ENCODE results near the gene FLT4. TPM values are rescaled to one million over a fixed set of nuclear protein-coding genes. Genes with fewer than 3 reads are reported as not detected.
"Not testable (repeated sequence)": the region's sequence is repeated elsewhere in the genome, so short reads cannot be mapped to it uniquely, and the experiment has no call there.

FLT4 gene
- total RNA-seq, 1 donor from 2014 or later = not detected

- DNase-seq (no peak), ATAC-seq (ENCODE audit: low read depth) (no peak)
- Mint-ChIP-seq H3K27me3 (peaks cover 29% of the 10 kb centered on the region), H3K27ac (no peak overlapping the region), H3K9me3 (no peaks in the 10 kb centered on the region), H3K36me3 (ENCODE audit: low read depth) (no peaks in the 10 kb centered on the region), H3K4me1 (no peaks in the 10 kb centered on the region), H3K4me3 (no peak overlapping the region)
- POLR2A ChIA-PET = interaction anchor here (0.7 kb wide), 1 partner anchor 211 kb away, joined by 3 read pairs; no protein-coding TSS in a partner anchor
- CTCF ChIA-PET = no interaction called here
- intact Hi-C loops (cut with micrococcal nuclease) = no loop called here
- no peak for TF ChIP-seq CTCF (IDR thresholded peaks at IDR 0.05)
These were observed 35.3 kb upstream of the FLT4 start for GRCh38 chr5:180684623-180685161.

GRCh38 chr5:180683220-180683922, 34.0 kb upstream of the FLT4 start:
- no peak for DNase-seq
- Mint-ChIP-seq H3K27ac (no peak overlapping the region), H3K27me3 (peaks cover 26% of the 10 kb centered on the region), H3K4me3 (no peak overlapping the region), H3K4me1 (no peaks in the 10 kb centered on the region), H3K9me3 (no peaks in the 10 kb centered on the region), H3K36me3 (ENCODE audit: low read depth) (no peaks in the 10 kb centered on the region)
- ChIA-PET POLR2A (no interaction called here), CTCF (no interaction called here)
- intact Hi-C loops (cut with micrococcal nuclease) = no loop called here
- no peak for ATAC-seq (ENCODE audit: low read depth)
- no peak for TF ChIP-seq CTCF (IDR thresholded peaks at IDR 0.05)

- ATAC-seq (ENCODE audit: low read depth) (no peak), DNase-seq (no peak)
- ChIA-PET POLR2A (no interaction called here), CTCF (no interaction called here)
- no peak overlapping the region for H3K4me3 Mint-ChIP-seq
- no peaks in the 10 kb centered on the region for H3K4me1 Mint-ChIP-seq
- peaks cover 28% of the 10 kb centered on the region for H3K27me3 Mint-ChIP-seq
- no peak for TF ChIP-seq CTCF (IDR thresholded peaks at IDR 0.05)
- intact Hi-C loops (cut with micrococcal nuclease) = no loop called here
- H3K27ac Mint-ChIP-seq = no peak overlapping the region
- no peaks in the 10 kb centered on the region for H3K9me3 Mint-ChIP-seq
- H3K36me3 Mint-ChIP-seq (ENCODE audit: low read depth) = no peaks in the 10 kb centered on the region
These were observed 33.2 kb upstream of the FLT4 start for GRCh38 chr5:180682560-180682959.

GRCh38 chr5:180682008-180682407, 32.6 kb upstream of the FLT4 start:
- H3K27ac Mint-ChIP-seq; CTCF ChIA-PET; intact Hi-C loops (cut with micrococcal nuclease); DNase-seq; H3K4me3 Mint-ChIP-seq; H3K36me3 Mint-ChIP-seq (ENCODE audit: low read depth); ATAC-seq (ENCODE audit: low read depth); POLR2A ChIA-PET; H3K4me1 Mint-ChIP-seq; H3K9me3 Mint-ChIP-seq: not testable (repeated sequence)
- H3K27me3 Mint-ChIP-seq = peaks cover 29% of the 10 kb centered on the region

GRCh38 chr5:180678319-180678718, 28.9 kb upstream of the FLT4 start:
- DNase-seq; H3K36me3 Mint-ChIP-seq (ENCODE audit: low read depth); H3K9me3 Mint-ChIP-seq; CTCF ChIA-PET; intact Hi-C loops (cut with micrococcal nuclease); H3K4me3 Mint-ChIP-seq; H3K27ac Mint-ChIP-seq; ATAC-seq (ENCODE audit: low read depth); H3K4me1 Mint-ChIP-seq: not testable (repeated sequence)
- POLR2A ChIA-PET = interaction anchor here (0.6 kb wide), 1 partner anchor 95 kb away, joined by 3 read pairs; no protein-coding TSS in a partner anchor
- peaks cover 28% of the 10 kb centered on the region for H3K27me3 Mint-ChIP-seq

- no peak for DNase-seq
- no peak for TF ChIP-seq CTCF (IDR thresholded peaks at IDR 0.05)
- Mint-ChIP-seq H3K9me3 (no peaks in the 10 kb centered on the region), H3K27me3 (peaks cover 23% of the 10 kb centered on the region), H3K27ac (no peak overlapping the region), H3K4me3 (no peak overlapping the region), H3K4me1 (peaks cover 5% of the 10 kb centered on the region), H3K36me3 (ENCODE audit: low read depth) (no peaks in the 10 kb centered on the region)
- POLR2A ChIA-PET = no interaction called here
- ATAC-seq (ENCODE audit: low read depth) = no peak
- intact Hi-C loops (cut with micrococcal nuclease) = no loop called here
- CTCF ChIA-PET = no interaction called here
These were observed 25.7 kb upstream of the FLT4 start for GRCh38 chr5:180675036-180675635.

GRCh38 chr5:180674090-180674475, 24.7 kb upstream of the FLT4 start:
- DNase-seq; POLR2A ChIA-PET; H3K4me3 Mint-ChIP-seq; ATAC-seq (ENCODE audit: low read depth); H3K4me1 Mint-ChIP-seq; H3K36me3 Mint-ChIP-seq (ENCODE audit: low read depth); H3K9me3 Mint-ChIP-seq; intact Hi-C loops (cut with micrococcal nuclease); CTCF ChIA-PET; H3K27ac Mint-ChIP-seq: not testable (repeated sequence)
- H3K27me3 Mint-ChIP-seq = peaks cover 18% of the 10 kb centered on the region
